HG03520 (cell line): ENCODE measurements around the gene MIEF2.
A peak's percentile ranks its signal among the peaks of the same experiment; 100 is the strongest.
"Not testable (repeated sequence)": the region's sequence is repeated elsewhere in the genome, so short reads cannot be mapped to it uniquely, and the experiment has no call there.

Experiments used
- ATAC-seq: cut with Tn5 transposase; IDR thresholded peaks from one replicate; pipeline ENCODE4 v1.9.1; 2021; ENCODE audit warnings: mild to moderate bottlenecking, moderate library complexity; ENCODE audit not compliant: unreplicated experiment

The MIEF2 gene, protein sequence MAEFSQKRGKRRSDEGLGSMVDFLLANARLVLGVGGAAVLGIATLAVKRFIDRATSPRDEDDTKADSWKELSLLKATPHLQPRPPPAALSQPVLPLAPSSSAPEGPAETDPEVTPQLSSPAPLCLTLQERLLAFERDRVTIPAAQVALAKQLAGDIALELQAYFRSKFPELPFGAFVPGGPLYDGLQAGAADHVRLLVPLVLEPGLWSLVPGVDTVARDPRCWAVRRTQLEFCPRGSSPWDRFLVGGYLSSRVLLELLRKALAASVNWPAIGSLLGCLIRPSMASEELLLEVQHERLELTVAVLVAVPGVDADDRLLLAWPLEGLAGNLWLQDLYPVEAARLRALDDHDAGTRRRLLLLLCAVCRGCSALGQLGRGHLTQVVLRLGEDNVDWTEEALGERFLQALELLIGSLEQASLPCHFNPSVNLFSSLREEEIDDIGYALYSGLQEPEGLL

DNA sequence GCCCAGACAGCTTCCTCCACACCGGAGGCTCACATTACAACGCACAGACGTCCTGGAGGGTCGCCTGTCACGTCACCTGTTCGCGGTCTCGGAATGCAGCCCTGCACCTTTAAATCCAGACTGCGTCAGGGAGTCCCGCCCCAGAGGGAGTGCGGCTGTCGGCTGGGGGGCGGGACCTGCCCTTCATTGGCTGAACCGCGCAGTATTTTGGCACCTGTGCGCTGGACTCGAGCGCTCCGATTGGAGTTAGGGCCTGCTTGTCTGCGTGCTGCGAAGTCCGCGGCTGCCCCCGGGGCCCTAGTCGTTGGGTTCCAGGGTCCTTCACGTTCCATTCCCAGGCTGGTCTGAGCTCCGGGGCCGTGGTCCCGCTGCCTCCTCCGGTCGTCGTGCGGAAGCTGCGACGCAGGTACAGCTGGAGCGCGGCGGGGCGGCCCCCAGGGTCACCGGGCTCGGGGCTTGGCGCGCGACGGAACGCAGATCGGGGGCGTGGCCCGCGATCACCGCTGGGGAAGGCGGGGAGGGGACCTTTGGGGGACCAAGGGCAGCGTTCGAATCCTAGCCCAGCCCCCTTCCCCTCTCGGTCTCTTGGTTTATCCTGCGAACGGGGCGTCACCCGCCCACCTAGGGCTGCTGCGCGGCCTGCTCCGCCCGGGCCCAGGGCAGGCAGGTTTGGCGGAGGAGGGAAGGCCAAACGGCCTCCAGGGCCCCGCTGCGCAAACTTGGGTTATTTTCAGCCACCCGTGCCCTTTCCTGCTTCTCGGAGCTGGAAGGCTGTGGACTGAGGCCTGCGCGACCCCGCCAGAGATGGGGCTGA, at the start of gene MIEF2:
TSS of gene MIEF2 (plus strand) at position 331 of the 814 bp plus-strand sequence. CDS start 2,059 bp downstream, outside the sequence.
- peak; percentile 69 for ATAC-seq

DNA sequence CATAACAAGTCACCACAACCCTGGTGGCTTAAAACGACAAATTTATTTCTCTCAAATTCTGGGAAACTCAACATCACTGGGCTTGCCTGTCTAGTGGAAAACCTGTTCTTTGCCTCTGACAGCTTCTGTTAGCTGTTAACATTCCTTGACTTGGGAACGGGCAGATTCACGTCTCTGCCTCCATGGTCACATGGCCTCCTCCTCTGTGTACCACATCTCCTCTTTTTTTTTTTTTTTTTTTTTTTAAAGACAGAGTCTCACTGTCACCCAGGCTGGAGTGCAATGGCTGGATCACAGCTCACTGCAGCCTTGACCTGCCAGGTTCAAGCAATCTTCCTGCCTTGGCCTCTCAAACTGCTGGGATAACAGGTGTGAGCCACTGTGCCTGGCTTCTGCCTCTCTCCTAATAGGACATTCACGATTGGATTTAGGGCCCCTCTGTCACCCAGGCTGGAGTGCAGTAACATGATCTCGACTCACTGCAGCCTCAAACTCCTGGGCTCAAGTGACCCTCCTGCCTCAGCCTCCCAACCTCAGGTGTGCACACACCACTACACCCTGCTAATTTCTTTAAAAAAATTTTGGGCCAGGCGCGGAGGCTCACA, 46.7 kb upstream of the MIEF2 start:
- no peak for ATAC-seq

DNA sequence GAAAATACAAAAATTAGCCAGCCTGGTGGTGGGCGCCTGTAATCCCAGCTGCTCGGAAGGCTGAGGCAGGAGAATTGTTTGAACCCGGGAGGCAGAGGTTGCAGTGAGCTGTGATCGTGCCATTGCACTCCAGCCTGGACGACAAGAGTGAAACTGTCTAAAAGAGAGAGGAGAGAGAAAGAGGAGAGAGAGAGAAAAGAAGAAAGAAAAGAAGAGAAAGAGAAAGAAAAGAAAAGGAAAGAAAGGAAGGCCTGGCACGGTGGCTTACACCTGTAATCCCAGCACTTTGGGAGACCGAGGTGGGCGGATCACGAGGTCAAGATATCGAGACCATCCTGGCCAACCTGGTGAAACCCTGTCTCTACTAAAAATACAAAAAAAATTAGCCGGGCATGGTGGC, 43.6 kb upstream of the MIEF2 start:
- not testable (repeated sequence) for ATAC-seq

DNA sequence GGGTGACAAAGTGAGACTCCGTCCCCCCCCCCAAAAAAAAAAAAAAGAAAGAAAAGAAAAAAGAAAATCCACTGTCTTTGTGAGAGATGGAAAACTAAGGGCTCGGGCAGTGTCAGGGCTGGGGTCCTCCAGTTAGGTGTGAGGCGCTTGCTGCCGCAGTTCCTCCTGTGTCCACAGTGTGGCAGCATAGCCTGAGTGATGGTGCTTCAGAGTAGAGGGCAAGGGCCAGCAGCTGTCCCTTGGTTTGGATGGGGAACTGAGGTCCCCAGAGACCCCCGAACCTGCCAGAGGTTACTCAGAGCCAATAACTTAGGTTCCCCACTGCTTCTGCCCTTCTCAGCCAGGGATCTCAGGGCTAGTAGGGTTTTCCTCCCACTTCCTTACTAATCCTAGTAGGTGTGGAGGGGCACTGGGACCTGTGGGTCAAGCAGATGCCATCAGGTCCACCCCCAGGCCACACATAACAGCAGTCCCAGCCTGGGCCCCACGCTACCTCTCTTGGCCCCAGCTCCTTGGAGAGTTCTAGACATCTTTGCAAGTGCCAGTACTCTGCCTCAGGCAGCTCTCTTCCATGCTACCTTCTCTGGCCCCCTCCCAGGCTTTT, 42.9 kb upstream of the MIEF2 start:
- no peak for ATAC-seq

DNA sequence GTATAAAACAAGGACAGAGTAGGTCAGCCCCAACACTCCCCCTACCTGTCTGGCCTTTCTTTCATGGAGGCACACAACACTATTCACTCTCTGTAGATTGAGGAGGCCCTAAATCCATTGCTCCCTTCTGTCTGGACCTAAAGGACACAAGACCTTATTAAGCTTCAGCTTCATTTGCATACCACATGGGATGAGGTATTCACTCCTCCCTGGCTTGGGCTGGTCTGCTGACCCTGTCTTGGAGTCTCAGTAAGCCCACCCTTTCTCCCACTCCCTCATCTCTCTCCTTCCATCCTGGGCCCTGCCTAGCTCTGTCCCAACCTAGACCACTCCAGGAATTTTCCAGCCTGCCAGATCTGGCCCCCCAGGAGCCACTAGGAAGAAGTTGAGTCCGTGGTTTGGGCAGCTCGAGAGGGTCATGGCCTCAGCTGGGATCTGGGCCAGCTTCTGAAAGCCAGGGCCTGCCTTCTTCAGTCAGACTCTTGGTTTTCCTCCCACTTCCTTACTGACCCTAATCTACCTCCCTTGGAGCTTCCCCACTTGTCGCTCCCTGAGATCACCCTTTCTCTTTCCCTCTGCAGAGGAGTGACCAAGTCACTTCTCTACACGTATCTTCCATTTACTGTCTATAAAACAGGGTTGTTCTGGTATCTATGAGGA, 41.6 kb upstream of the MIEF2 start:
- ATAC-seq, result no peak

DNA sequence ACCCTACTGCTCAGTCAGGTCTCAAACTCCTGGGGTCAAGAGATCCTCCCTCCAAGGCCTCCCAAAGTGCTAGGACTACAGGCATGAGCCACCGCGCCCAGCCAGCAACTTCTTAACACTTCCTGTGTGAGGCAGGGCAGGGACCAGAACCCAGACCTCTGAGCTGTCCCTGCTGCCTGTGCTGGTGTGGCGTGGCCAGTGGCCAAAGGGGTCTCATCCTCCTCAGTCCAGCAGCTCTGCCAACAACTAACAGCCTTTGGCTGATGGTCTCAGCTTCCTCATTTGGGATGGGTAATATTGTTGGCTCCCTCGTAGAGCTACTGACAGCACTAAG, 36.4 kb upstream of the MIEF2 start:
- ATAC-seq, result no peak

DNA sequence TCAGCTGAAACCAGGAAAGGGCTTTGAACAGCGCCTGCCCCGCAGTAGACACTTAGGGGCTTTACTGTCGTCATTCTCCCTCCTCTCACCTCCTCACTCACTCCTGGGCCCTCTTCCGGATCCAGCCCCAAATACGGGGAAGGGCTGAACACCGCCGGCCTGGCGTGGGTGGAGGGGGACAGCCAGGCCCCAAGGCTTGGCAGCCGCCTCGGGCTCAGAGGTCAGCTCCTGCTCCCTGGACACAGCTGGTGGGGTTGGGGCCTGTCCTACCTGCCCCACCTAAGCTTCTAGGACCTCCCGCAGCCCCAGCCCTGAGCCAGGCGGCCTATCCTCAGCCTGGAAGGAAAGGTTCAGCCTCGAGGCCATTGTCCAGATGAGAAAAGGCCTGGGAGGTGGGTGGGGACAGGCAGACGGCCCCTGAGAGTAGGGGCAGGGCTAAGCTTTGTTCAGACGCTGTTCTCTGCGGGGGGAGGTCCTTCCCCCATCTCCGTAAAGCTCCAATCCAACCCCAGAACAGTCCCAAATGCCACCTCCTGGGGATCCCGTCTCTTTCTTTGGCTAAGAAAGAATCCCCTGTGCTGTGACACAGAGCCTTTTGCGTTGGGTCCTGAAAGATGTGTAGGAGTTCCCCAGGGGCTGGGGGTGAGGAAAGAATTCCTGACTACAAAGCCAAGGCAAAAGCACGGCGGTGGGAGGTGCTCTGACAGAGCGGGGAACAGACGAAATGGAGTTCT, 35.9 kb upstream of the MIEF2 start:
- no peak for ATAC-seq

DNA sequence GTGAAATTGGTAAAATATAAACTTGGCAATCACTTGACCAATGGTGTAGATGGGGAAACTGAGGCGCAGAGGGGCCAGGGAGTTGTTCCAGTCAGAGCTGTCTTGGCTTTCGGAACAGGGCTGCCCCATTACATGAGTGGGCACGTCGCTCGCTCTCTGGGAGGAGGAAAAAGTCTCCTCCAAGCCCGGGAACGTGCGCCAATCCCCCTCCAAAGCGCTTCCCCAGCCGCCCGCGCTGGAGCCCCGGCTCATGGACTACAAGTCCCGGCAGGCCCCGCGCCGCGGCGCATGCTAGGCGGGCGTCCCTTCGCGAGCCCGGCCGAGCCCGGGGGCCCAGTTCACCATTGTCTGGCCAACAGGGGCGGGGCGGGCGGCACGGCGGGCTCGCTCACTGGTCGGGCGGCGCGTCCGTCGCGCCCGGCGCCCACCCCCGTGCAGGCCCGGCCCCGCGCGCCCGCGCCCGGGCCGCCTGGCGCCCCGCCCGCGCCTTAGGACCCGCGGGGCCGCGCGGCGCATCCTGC, 35.3 kb upstream of the MIEF2 start, which contains the start of gene LLGL1:
TSS of gene LLGL1 (plus strand) at position 515 of the 521 bp plus-strand sequence. CDS start 48 bp downstream, outside the sequence.
- peak; percentile 85 for ATAC-seq

DNA sequence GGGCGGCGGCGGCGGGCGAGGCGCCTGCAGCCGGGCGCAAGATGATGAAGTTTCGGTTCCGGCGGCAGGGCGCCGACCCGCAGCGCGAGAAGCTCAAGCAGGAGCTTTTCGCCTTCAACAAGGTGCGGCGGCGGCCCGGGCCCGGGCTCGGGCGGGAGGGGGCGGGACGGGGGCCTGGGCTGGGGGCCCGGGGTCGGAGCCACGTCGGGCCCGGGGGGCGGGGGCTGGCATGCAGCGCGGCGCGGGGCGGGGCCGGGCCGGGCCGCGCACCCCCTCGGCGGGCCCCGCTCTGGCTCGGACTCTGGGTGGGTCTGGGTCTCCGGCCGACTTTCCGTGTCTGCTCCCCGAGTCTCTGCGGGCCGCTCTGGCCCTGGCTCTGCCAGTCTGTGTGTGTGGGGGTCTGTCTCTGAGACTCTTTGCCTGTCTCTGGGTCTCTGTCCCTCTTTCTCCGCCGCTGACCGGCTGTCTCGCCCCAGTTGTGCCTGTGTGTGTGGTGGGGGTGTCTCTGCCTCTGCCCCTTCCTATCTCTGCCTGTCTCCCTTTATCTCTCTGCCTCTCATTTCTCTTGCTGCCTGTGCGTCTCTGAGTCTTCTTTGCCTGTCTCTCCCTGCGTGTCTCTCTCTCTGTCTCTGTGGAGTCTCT, 34.7 kb upstream of the MIEF2 start:
- ATAC-seq, result peak; percentile 24

DNA sequence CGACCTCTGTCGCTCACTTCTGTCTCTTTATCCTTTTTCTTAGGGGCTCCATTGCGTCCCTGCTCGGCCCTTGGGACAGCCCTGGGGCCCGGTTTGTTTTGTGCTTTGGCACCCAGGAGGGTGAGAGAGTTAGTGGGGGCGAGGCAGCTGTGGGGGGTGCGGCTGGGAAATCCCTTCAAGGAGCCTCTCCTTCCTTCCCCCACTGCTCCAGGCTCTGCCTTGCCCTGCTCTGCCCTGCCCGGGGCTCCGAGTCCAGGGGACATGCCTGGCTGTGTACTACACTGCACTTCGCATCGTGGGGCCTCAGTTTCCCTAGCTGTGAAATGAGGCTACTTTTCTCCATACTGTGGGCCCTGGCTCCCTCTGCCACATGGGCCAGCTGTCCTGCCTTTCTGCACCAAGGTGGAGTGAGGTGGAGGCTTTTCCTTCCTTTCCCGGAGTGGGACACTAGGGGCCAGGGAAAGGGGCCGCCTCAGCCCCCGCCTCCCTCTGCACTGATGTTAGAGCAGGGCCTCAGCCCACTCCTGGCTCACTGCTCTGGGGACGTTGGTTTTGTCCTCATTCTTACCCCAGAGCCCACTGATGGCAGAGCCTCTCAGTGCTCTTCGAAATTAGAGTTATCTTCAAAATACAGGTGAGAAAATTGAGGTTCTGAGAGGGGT, 34.0 kb upstream of the MIEF2 start:
- ATAC-seq, result no peak

DNA sequence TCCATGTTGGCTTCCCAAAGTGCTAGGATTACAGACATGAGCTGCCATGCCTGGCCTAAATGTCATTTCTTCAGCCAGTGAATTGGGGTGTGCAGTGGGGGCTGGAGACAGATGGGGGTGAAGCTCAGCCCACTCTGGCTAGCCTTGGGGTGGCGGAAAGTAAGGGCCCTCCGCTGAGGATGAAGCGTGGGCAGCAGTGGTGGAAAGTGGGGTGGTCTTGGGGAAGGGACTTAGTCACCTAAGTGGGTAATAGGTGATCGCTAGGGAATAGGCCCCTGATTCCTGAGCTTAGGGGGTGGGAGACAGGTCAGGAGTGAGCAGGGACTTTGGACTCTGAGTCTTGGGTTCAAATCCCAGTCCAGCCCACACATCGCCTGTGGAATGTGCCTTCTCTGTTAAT, 32.8 kb upstream of the MIEF2 start:
- no peak for ATAC-seq

DNA sequence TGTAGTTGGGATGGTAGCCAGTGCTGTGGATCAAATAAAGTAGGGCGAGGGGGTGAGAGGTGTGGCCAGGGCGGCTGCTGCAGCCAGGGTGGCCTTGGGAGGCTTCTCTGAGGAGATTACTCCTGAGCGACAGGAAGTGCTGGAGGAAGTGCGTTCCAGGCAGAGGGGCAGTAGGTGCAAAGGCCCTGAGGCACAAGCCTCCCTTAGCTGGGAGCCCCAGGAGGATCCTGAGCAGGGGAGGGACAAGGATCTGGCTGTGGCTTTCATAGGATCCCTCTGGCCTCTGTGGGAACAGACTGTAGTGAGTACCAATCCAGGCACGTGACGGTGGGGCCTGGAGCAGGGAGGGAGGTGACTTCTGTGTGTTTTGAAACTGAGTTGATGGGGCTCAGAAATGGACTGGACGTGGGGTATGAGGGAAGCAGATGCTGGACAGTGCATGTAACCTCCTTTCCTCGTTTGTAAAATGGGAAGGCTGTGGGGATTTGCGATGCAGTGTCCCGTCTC, 32.2 kb upstream of the MIEF2 start:
- no peak for ATAC-seq

DNA sequence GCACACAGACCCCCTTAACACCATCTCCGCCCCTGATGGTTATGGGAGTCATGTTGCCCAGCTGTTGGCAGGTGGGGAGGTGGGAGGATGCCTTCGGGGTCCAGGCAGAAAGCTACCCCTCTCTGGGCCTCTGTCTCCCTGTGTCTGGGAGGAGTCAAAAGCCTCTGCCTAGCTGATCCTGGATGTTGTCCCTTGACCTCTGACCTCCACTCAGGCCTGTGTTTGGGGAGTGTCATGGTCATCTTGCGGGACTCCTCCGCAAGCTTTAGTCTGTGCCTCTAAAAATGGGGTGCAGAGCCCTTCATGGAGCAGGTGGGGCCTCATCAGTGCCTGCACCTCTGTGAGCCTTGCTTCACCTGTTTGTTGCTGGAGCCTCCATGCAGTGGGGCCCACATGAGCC, 31.2 kb upstream of the MIEF2 start:
- no peak for ATAC-seq

DNA sequence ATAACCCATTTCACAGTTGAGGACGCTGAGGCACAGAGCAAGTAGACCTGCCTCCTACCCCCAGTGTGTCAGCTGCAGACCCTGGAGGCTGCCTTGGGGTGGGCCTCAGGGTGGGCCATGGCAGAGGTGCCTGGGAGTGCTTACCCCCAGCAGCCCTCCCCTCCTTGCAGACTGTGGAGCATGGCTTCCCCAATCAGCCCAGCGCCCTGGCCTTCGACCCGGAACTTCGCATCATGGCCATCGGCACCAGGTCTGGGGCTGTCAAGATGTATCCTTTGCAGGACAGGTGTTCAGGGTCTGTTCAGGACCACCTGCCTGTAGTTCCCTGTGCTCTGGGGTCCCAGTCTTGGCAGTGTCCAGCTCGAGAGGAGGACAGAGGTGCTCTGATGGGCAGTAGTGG, 30.7 kb upstream of the MIEF2 start:
- ATAC-seq, result no peak

DNA sequence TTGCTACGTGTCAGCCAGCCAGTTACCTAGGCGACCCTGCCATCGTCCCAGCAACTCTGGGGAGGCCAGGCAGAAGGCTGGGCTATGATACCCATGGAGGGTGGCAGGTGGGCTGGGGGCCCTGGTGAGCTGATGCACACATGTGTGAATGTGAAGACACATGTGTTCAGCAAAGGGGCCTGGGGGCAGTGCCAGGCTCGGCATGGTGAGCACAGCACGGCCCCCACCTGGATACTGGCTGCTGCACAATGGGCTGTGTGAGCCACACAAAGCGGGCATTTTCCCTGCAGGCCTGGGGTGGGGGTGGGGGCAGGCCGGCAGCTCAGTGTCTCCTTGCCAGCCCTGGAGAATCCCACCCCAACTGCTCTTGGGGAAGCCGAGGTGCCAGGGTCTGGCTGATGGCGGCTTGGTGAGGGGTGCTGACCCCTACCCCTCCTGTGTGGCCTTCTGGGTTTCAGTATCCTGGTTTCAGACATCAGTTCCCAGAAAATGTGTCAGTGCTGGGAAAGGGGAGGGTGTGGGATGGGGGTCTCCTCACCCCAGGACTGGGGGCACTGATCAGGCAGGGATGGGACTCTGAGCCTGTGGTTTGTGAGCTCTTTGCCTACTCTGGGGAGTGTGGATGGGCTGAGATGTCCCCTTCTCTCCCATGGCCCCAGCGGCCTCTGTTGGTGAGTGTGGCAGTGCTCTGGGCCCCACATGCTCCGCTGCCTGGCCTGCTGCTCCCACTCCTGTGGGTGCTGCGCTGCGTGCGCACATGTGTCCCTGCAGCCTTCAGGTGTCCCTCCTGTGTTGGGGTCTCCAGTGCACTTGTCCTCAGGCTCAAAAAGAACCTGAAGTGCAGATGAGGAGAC, 29.9 kb upstream of the MIEF2 start:
- no peak for ATAC-seq

DNA sequence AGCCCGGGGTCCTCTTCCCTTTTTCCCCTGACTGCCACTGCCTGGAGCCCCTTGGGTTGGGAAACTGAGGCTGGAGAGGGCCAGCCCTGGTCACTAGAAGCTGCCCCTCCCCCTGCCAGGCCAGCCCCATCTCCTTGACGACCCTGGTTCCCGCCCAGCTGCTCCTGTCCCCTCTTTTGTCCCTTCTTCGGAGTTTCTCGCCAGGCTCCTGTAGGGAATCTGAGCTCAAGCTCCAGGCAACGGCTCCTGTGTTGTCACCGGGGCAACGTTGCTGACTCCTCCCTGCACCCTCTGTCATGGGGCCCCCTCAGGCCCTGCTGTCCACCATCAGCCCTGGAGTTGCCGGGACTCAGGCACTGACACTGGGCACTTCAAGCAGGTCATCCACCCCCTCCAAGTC, 29.3 kb upstream of the MIEF2 start:
- ATAC-seq, result no peak

DNA sequence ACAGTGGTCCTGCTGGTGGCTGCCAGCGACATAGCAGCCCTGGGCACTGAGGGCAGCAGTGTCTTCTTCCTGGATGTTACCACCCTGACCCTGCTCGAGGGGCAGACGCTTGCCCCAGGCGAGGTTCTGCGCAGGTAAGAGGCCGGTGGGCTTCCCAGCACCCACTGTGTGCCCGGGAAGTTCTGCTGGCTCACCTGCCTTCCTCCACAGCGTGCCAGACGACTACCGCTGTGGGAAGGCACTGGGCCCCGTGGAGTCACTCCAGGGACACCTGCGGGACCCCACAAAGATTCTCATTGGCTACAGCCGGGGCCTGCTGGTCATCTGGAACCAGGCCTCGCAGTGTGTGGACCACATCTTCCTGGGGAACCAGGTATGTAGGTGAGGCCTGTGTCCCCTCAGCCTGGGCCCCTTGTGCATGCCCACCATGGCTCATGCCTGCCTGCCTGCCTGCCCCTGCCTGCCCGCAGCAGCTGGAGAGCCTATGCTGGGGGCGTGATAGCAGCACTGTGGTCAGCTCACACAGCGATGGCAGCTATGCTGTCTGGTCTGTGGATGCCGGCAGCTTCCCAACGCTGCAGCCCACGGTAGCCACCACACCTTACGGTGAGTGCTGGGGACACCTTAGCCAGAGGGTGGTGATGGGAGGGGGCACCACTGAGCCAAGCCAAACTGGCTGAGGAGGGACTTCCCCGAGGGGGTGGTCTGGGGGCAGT, 26.5 kb upstream of the MIEF2 start:
- ATAC-seq, result no peak
